Keratinocyte (primary cell): Measurements from ENCODE around the gene PMEPA1. TPM values are rescaled to one million over a fixed set of nuclear protein-coding genes. Genes with fewer than 3 reads are reported as not detected.

Experiments used
- DNase-seq: peaks from one replicate; pipeline ENCODE4 v3.0.0-alpha.2; 2011; ENCODE audit warnings: low read depth, missing footprints, low spot score
- FAIRE-seq: peaks from 2 replicates; lab custom pipeline; 2011; peaks lifted over from hg19 to GRCh38; lab: Jason Lieb, UNC
- H2AFZ ChIP-seq: 2 replicates; pipeline ENCODE4 v1.6.0; 2012; ENCODE audit warnings: low read length, control low read depth, inconsistent platforms; ENCODE audit not compliant: control insufficient read depth
- H3K27ac ChIP-seq: 2 replicates; pipeline ENCODE4 v1.5.1; 2011; ENCODE audit warnings: low read length; ENCODE audit not compliant: control insufficient read depth, insufficient read depth
- H3K27me3 ChIP-seq: 3 replicates; pipeline ENCODE4 v1.6.0; 2011; ENCODE audit warnings: low read length; ENCODE audit not compliant: control insufficient read depth, insufficient read depth; ENCODE audit errors: extremely low read depth
- H3K36me3 ChIP-seq, 2 experiments: 2 replicates in 1 of 2; 3 replicates in 1 of 2; pipeline ENCODE4 v1.5.1; 2011; ENCODE audit warnings: low read length in 2 of 2, mild to moderate bottlenecking in 1 of 2; ENCODE audit not compliant: control insufficient read depth in 2 of 2, insufficient read depth in 2 of 2; ENCODE audit errors: extremely low read depth in 1 of 2
- H3K4me1 ChIP-seq: 3 replicates; pipeline ENCODE4 v1.5.1; 2011; ENCODE audit warnings: low read length; ENCODE audit not compliant: control insufficient read depth, insufficient read depth; ENCODE audit errors: extremely low read depth
- H3K4me2 ChIP-seq: 3 replicates; pipeline ENCODE4 v1.6.0; 2011; ENCODE audit warnings: low read depth, low read length; ENCODE audit not compliant: control insufficient read depth, insufficient read depth; ENCODE audit errors: extremely low read depth
- H3K4me3 ChIP-seq, 3 experiments: fragments of 200-600 bp in 1 of 3; sonication (generic) in 1 of 3; 2 replicates in 2 of 3; 3 replicates in 1 of 3; pipeline ENCODE4 v1.5.1; 2011 to 2016; ENCODE audit warnings: low read length in 3 of 3, mild to moderate bottlenecking in 3 of 3, control low read depth in 2 of 3, inconsistent platforms in 1 of 3, low read depth in 1 of 3, mixed read lengths in 1 of 3, mixed run types in 1 of 3, moderate library complexity in 1 of 3; ENCODE audit not compliant: control insufficient read depth in 2 of 3, insufficient read depth in 2 of 3; ENCODE audit errors: extremely low read depth in 1 of 3
- H3K79me2 ChIP-seq: 2 replicates; pipeline ENCODE4 v1.6.0; 2012; ENCODE audit warnings: low read length; ENCODE audit not compliant: control insufficient read depth, insufficient read depth
- H3K9ac ChIP-seq: 3 replicates; pipeline ENCODE4 v1.6.0; 2011; ENCODE audit warnings: low read length; ENCODE audit not compliant: control insufficient read depth, insufficient read depth; ENCODE audit errors: extremely low read depth
- H3K9me1 ChIP-seq: 3 replicates; pipeline ENCODE4 v1.6.0; 2011; ENCODE audit warnings: low read length; ENCODE audit not compliant: control insufficient read depth, insufficient read depth; ENCODE audit errors: extremely low read depth
- H3K9me3 ChIP-seq: 2 replicates; pipeline ENCODE4 v1.5.1; 2012; ENCODE audit warnings: low read depth, low read length; ENCODE audit not compliant: control insufficient read depth
- H4K20me1 ChIP-seq: 3 replicates; pipeline ENCODE4 v1.6.0; 2011; ENCODE audit warnings: low read length; ENCODE audit not compliant: control insufficient read depth, insufficient read depth; ENCODE audit errors: extremely low read depth
- CTCF ChIP-seq, 3 experiments: IDR thresholded peaks in 1 of 3; conservative IDR thresholded peaks in 1 of 3; optimal IDR thresholded peaks in 1 of 3; 2 replicates in 2 of 3; 3 replicates in 1 of 3; pipeline versions ENCODE3 to v1.5.1; 2011; ENCODE audit warnings: low read length in 3 of 3, mild to moderate bottlenecking in 3 of 3, moderate library complexity in 2 of 3, control low read depth in 1 of 3, inconsistent platforms in 1 of 3; ENCODE audit not compliant: insufficient read depth in 2 of 3; ENCODE audit errors: extremely low read depth in 1 of 3
- EZH2 ChIP-seq: IDR thresholded peaks from one replicate; pipeline ENCODE4 v1.6.1; 2012; ENCODE audit warnings: inconsistent platforms, mild to moderate bottlenecking, low read length, moderate library complexity
- dilution Hi-C: fragments of 300-500 bp; cut with MboI; formaldehyde crosslinking; loops from one replicate; pipeline ENCODE4 v1.7.0; 2020; ENCODE audit warnings: low sequenced_read_pairs; ENCODE audit not compliant: extremely low pct_ligation_motif_present
- polyA plus RNA-seq, 5 experiments: library from polyadenylated mRNA; depleted of rRNA in 3 of 5; stranded (reverse) in 3 of 5; stranded (forward) in 1 of 5; unstranded in 1 of 5; fragments of >200 nt; gene quantifications; 1 replicate in 1 of 5; 2 replicates in 3 of 5; 3 replicates in 1 of 5; pipeline versions ENCODE4 v1.2.1 to v1.2.3, GENCODE V29; 2011 to 2012; ENCODE audit warnings: missing spikeins in 2 of 5, low read depth in 1 of 5, low replicate concordance in 1 of 5

Gene PMEPA1
- polyA plus RNA-seq, 1 donor (not counting 4 experiments of a cell fraction or from before 2014, with no cell fraction given): 29.0 TPM

DNA sequence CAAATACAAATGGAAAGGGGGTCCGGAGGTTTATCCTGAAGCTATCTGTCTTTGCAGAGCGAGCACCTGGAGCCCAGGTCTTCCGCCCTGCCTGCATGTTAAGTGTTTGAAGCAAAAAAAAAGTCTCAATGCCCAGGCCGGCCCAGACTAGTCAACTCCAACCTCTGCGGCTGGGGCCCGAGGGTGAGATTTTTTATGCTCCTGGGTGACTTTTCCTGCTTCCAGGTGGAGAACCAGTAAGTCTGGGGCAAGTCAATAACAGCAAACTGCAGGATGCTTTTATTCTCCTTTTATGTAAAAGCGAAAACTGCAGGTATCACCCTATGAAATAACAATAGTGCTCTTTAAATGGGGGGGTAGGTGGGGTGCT is 87.6 kb downstream of the PMEPA1 start:
- no peak overlapping the region for H2AFZ ChIP-seq
- FAIRE-seq (no peak), DNase-seq (peak; percentile 69)
- peak overlapping the region; percentile 39 for H3K9ac ChIP-seq
- H3K9me3 ChIP-seq: peaks cover 2% of the 10 kb centered on the region
- dilution Hi-C loops: loop anchor here (25.0 kb wide), 1 partner anchor 565 kb away; no protein-coding TSS in a partner anchor
- no peaks in the 10 kb centered on the region for H3K36me3 ChIP-seq
- no peaks in the 10 kb centered on the region for H3K79me2 ChIP-seq
- no peaks in the 10 kb centered on the region for H4K20me1 ChIP-seq
- peak overlapping the region; percentile 78 for H3K4me2 ChIP-seq
- H3K4me3 ChIP-seq: peak overlapping the region in 2 of 3 experiments; percentile 7 to 40
- H3K4me1 ChIP-seq: peaks cover 32% of the 10 kb centered on the region
- no peak for TF ChIP-seq CTCF (optimal IDR thresholded peaks at IDR 0.05 in 1 of 3, IDR thresholded peaks at IDR 0.05 in 1 of 3, conservative IDR thresholded peaks at IDR 0.05 in 1 of 3; ENCODE audit: extremely low read depth in 1 of 3, insufficient read depth in 2 of 3, low read length in 3 of 3)
- TF ChIP-seq EZH2: no peak
- peaks cover 5% of the 10 kb centered on the region for H3K27me3 ChIP-seq
- H3K27ac ChIP-seq: no peak overlapping the region
- H3K9me1 ChIP-seq: no peaks in the 10 kb centered on the region

- Histone ChIP-seq H3K36me3 (no peaks in the 10 kb centered on the region), H3K79me2 (no peaks in the 10 kb centered on the region), H3K27ac (no peak overlapping the region), H3K27me3 (peaks cover 9% of the 10 kb centered on the region), H3K9ac (peak overlapping the region; percentile 39), H4K20me1 (no peaks in the 10 kb centered on the region), H3K4me1 (peaks cover 32% of the 10 kb centered on the region), H3K9me1 (no peaks in the 10 kb centered on the region), H2AFZ (no peak overlapping the region), H3K4me2 (peak overlapping the region; percentile 78), H3K9me3 (peaks cover 2% of the 10 kb centered on the region), H3K4me3 (peak overlapping the region in 1 of 3 experiments; percentile 7)
- dilution Hi-C loops: loop anchor here (25.0 kb wide), 1 partner anchor 566 kb away; no protein-coding TSS in a partner anchor
- DNase-seq (peak; percentile 42), FAIRE-seq (no peak)
- no peak for TF ChIP-seq CTCF (optimal IDR thresholded peaks at IDR 0.05 in 1 of 3, IDR thresholded peaks at IDR 0.05 in 1 of 3, conservative IDR thresholded peaks at IDR 0.05 in 1 of 3; ENCODE audit: extremely low read depth in 1 of 3, insufficient read depth in 2 of 3, low read length in 3 of 3)
- TF ChIP-seq EZH2: no peak
Measured at GRCh38 chr20:57621421-57622200, 88.2 kb downstream of the PMEPA1 start.
